OCI-LY7 (cell line): ENCODE data around the gene SHISAL2A. TPM values are rescaled to one million over a fixed set of nuclear protein-coding genes. Genes with fewer than 3 reads are reported as not detected.
"Not testable (repeated sequence)": the region's sequence is repeated elsewhere in the genome, so short reads cannot be mapped to it uniquely, and the experiment has no call there.

Experiments used
- BruUV-seq: library from RNA; stranded (reverse); fragments of 400-500 nt; replicated peaks from 2 replicates; lab custom pipeline; 2021; lab: Mats Ljungman, UMichigan
- CTCF ChIA-PET: fragments of 300-600 bp; sonication (Branson Sonifier 250); formaldehyde crosslinking; loops from one replicate; lab custom pipeline; 2022; ENCODE audit warnings: antibody characterized with exemption; ENCODE audit not compliant: unreplicated experiment; lab: Charles Lee
- POLR2A ChIA-PET: fragments of 300-600 bp; sonication (Branson Sonifier 250); formaldehyde crosslinking; loops from one replicate; lab custom pipeline; 2022; ENCODE audit warnings: antibody characterized with exemption; lab: Charles Lee
- DNase-seq: peaks from one replicate; pipeline ENCODE4 v3.0.0-alpha.2; 2015; ENCODE audit warnings: low spot score
- H2AFZ ChIP-seq: fragments of 200-600 bp; sonication (generic), shearing (Covaris generic); 2 replicates; pipeline ENCODE4 v1.6.1; 2014; ENCODE audit warnings: mild to moderate bottlenecking, antibody characterized with exemption, low read length, moderate library complexity
- H3K27ac ChIP-seq: fragments of 200-600 bp; sonication (generic); 2 replicates; pipeline ENCODE4 v1.5.1; 2014; ENCODE audit warnings: mixed run types, low read depth, mild to moderate bottlenecking, moderate library complexity, low read length, inconsistent platforms; ENCODE audit not compliant: poor library complexity, severe bottlenecking
- H3K36me3 ChIP-seq: fragments of 200-600 bp; sonication (generic); 2 replicates; pipeline ENCODE4 v1.6.1; 2014; ENCODE audit warnings: mild to moderate bottlenecking, antibody characterized with exemption, low read length, moderate library complexity, mixed read lengths; ENCODE audit not compliant: insufficient read depth
- H3K4me1 ChIP-seq: fragments of 200-600 bp; sonication (generic); 2 replicates; pipeline ENCODE4 v1.5.1; 2014; ENCODE audit warnings: mild to moderate bottlenecking, low read length; ENCODE audit not compliant: insufficient read depth, poor library complexity, severe bottlenecking
- H3K4me2 ChIP-seq: fragments of 200-600 bp; sonication (generic); 2 replicates; pipeline ENCODE4 v1.6.1; 2014; ENCODE audit warnings: mild to moderate bottlenecking, low read length
- H3K4me3 ChIP-seq: fragments of 200-600 bp; sonication (generic); 2 replicates; pipeline ENCODE4 v1.5.1; 2014; ENCODE audit warnings: mild to moderate bottlenecking, low read depth, low read length; ENCODE audit not compliant: poor library complexity, severe bottlenecking
- H3K79me2 ChIP-seq: fragments of 200-600 bp; sonication (generic); 2 replicates; pipeline ENCODE4 v1.6.1; 2016; ENCODE audit warnings: low read depth, mild to moderate bottlenecking, low read length, moderate library complexity, mixed read lengths; ENCODE audit not compliant: insufficient read depth
- H3K9me2 ChIP-seq: fragments of 200-600 bp; sonication (generic); 2 replicates; pipeline ENCODE4 v1.6.1; 2016; ENCODE audit warnings: mild to moderate bottlenecking, low read length, mixed read lengths; ENCODE audit not compliant: insufficient read depth
- H3K9me3 ChIP-seq: fragments of 200-600 bp; sonication (generic); 2 replicates; pipeline ENCODE4 v1.6.1; 2014; ENCODE audit warnings: mild to moderate bottlenecking, mixed run types, low read length, mixed read lengths
- H4K20me1 ChIP-seq: fragments of 200-600 bp; sonication (generic); 2 replicates; pipeline ENCODE4 v1.6.1; 2014; ENCODE audit warnings: mild to moderate bottlenecking, antibody characterized with exemption, low read length, moderate library complexity, mixed read lengths; ENCODE audit not compliant: insufficient read depth
- EZH2phosphoT487 ChIP-seq: fragments of 200-600 bp; sonication (generic); IDR thresholded peaks from 2 replicates; pipeline ENCODE4 v1.6.1; 2018; ENCODE audit warnings: low read depth, borderline replicate concordance, mild to moderate bottlenecking, mixed run types, antibody characterized with exemption, low read length, moderate library complexity, mixed read lengths
- intact Hi-C: fragments of 100-400 bp; cut with micrococcal nuclease; formaldehyde crosslinking; loops from one replicate; pipeline ENCODE4 v1.10.0; 2022; ENCODE audit not compliant: unreplicated experiment
- total RNA-seq, 2 experiments: library from RNA; depleted of rRNA in 1 of 2; stranded (reverse); fragments of >200 nt in 1 of 2; shearing (Covaris generic) in 1 of 2; gene quantifications; 2 replicates each; pipeline ENCODE4 v1.2.3, GENCODE V29; 2014 to 2022
- TF ChIP-seq, protein P1 (sequence below): fragments of 200-600 bp; sonication (generic); conservative IDR thresholded peaks from 2 replicates; pipeline ENCODE4 v1.5.1; 2014; ENCODE audit warnings: mild to moderate bottlenecking, antibody characterized with exemption, low read length, moderate library complexity, mixed read lengths

The SHISAL2A gene
- total RNA-seq, 2 experiments from 2014 or later: 0.27 to 0.69 TPM

- BruUV-seq: no TSS peak
- Histone ChIP-seq H3K27ac (no peak overlapping the region), H2AFZ (no peak overlapping the region), H4K20me1 (no peaks in the 10 kb centered on the region), H3K9me3 (no peaks in the 10 kb centered on the region), H3K79me2 (no peaks in the 10 kb centered on the region), H3K4me3 (no peak overlapping the region), H3K36me3 (peaks cover 55% of the 10 kb centered on the region), H3K4me1 (peaks cover 3% of the 10 kb centered on the region), H3K4me2 (no peak overlapping the region), H3K9me2 (no peaks in the 10 kb centered on the region)
- no peak for DNase-seq
- ChIA-PET CTCF (interaction anchor here (0.6 kb wide), 1 partner anchor 333 kb away, joined by 3 read pairs; no protein-coding TSS in a partner anchor), POLR2A (interaction anchor here (0.6 to 1.2 kb wide), 3 partner anchors 45 to 283 kb away, joined by 3 read pairs; no protein-coding TSS in a partner anchor)
- TF ChIP-seq EZH2phosphoT487: no peak
- intact Hi-C loops: loop anchor here (1.0 to 5.0 kb wide), 5 partner anchors 50 to 560 kb away; partner anchors contain the start of genes CC2D1B, ORC1, PRPF38A and TUT4
These were observed 53.9 kb downstream of the SHISAL2A start for GRCh38 chr1:52686830-52687229.

GRCh38 chr1:52691821-52692220 is 58.9 kb downstream of the SHISAL2A start:
- no peaks in the 10 kb centered on the region for H3K9me2 ChIP-seq
- no peak overlapping the region for H3K4me2 ChIP-seq
- no peaks in the 10 kb centered on the region for H4K20me1 ChIP-seq
- peaks cover 24% of the 10 kb centered on the region; the same call in 1 of the 2 replicates for H3K79me2 ChIP-seq
- TF ChIP-seq, protein P1, sequence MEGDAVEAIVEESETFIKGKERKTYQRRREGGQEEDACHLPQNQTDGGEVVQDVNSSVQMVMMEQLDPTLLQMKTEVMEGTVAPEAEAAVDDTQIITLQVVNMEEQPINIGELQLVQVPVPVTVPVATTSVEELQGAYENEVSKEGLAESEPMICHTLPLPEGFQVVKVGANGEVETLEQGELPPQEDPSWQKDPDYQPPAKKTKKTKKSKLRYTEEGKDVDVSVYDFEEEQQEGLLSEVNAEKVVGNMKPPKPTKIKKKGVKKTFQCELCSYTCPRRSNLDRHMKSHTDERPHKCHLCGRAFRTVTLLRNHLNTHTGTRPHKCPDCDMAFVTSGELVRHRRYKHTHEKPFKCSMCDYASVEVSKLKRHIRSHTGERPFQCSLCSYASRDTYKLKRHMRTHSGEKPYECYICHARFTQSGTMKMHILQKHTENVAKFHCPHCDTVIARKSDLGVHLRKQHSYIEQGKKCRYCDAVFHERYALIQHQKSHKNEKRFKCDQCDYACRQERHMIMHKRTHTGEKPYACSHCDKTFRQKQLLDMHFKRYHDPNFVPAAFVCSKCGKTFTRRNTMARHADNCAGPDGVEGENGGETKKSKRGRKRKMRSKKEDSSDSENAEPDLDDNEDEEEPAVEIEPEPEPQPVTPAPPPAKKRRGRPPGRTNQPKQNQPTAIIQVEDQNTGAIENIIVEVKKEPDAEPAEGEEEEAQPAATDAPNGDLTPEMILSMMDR: no peak
- TF ChIP-seq EZH2phosphoT487: no peak
- POLR2A ChIA-PET: no interaction called here
- H3K36me3 ChIP-seq: peaks cover 75% of the 10 kb centered on the region
- H3K4me1 ChIP-seq: no peaks in the 10 kb centered on the region
- no peak overlapping the region for H3K27ac ChIP-seq
- H2AFZ ChIP-seq: no peak overlapping the region
- CTCF ChIA-PET: interaction anchor here (0.5 kb wide), 1 partner anchor 139 kb away, joined by 9 read pairs; the partner anchor contains the start of gene TUT4
- no peak for DNase-seq
- H3K9me3 ChIP-seq: no peaks in the 10 kb centered on the region
- H3K4me3 ChIP-seq: no peak overlapping the region
- intact Hi-C loops: no loop called here
- BruUV-seq: no TSS peak

DNA sequence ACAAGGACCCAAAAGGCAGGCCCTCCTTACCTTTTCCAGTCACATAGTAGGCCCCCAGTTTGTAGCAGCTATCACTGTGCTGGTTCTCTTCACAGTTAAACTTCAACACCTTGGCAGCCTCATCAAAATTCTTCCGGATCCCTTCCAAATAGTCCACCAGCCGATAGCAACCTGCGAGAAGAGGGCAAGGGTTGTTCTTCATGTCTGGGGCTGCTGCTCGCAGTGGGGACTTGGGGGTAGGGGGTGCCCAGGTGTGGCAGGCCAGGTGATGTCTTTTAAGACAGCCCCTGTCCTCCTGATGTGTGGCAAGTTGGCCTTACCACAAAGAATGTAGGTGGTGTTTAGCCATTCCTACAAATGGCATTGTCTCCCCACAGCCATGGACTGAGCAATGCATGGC is 59.7 kb downstream of the SHISAL2A start:
- CTCF ChIA-PET: no interaction called here

DNA sequence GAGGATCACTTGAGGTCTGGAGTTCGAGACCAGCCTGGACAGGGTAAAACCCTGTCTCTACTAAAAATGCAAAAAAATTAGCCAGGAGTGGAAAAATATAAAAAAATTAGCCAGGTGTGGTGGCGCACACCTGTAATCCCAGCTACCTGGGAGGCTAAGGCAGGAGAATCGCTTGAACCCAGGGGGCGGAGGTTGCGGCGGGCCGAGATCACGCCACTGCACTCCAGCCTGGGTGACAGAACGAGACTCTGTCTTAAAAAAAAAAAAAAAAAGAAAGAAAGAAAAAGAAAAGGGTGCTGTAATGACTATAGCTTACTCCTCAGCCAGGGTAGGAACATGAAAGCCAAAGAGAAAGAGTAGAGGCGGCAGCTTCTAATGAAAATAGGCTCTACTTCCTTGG is 60.4 kb downstream of the SHISAL2A start:
- H3K27ac ChIP-seq, H3K4me3 ChIP-seq, H3K4me2 ChIP-seq, DNase-seq, H3K9me2 ChIP-seq, H3K4me1 ChIP-seq, H2AFZ ChIP-seq, H3K9me3 ChIP-seq, BruUV-seq, H4K20me1 ChIP-seq, CTCF ChIA-PET, intact Hi-C loops: not testable (repeated sequence)
- peaks cover 31% of the 10 kb centered on the region; the same call in 1 of the 2 replicates for H3K79me2 ChIP-seq
- POLR2A ChIA-PET: interaction anchor here (0.5 kb wide), 1 partner anchor 38 kb away, joined by 4 read pairs; no protein-coding TSS in a partner anchor
- peaks cover 60% of the 10 kb centered on the region for H3K36me3 ChIP-seq

More for the DNA sequence above, 59.7 kb downstream of the SHISAL2A start:
- no peak for DNase-seq
- Histone ChIP-seq H3K27ac (no peak overlapping the region), H2AFZ (no peak overlapping the region), H3K4me2 (no peak overlapping the region), H3K79me2 (peaks cover 31% of the 10 kb centered on the region; the same call in 1 of the 2 replicates), H3K4me1 (peaks cover 4% of the 10 kb centered on the region), H3K9me3 (no peaks in the 10 kb centered on the region), H3K9me2 (no peaks in the 10 kb centered on the region), H4K20me1 (no peaks in the 10 kb centered on the region), H3K36me3 (peaks cover 66% of the 10 kb centered on the region), H3K4me3 (no peak overlapping the region)
- intact Hi-C loops: no loop called here
- POLR2A ChIA-PET: interaction anchor here (0.6 kb wide), 2 partner anchors 8 to 54 kb away, joined by 3 to 12 read pairs; no protein-coding TSS in a partner anchor
- TF ChIP-seq, protein P1: no peak
- no peak for TF ChIP-seq EZH2phosphoT487
- no TSS peak for BruUV-seq
